IPS DF 4.7 (cell line): ENCODE results near the gene SSC5D.
"Not testable (repeated sequence)": the region's sequence is repeated elsewhere in the genome, so short reads cannot be mapped to it uniquely, and the experiment has no call there.

Experiments used
- DNase-seq: peaks from one replicate; pipeline ENCODE4 v3.0.0-alpha.2; 2013; ENCODE audit warnings: low spot score; ENCODE audit errors: extremely low read depth

The SSC5D gene

DNA sequence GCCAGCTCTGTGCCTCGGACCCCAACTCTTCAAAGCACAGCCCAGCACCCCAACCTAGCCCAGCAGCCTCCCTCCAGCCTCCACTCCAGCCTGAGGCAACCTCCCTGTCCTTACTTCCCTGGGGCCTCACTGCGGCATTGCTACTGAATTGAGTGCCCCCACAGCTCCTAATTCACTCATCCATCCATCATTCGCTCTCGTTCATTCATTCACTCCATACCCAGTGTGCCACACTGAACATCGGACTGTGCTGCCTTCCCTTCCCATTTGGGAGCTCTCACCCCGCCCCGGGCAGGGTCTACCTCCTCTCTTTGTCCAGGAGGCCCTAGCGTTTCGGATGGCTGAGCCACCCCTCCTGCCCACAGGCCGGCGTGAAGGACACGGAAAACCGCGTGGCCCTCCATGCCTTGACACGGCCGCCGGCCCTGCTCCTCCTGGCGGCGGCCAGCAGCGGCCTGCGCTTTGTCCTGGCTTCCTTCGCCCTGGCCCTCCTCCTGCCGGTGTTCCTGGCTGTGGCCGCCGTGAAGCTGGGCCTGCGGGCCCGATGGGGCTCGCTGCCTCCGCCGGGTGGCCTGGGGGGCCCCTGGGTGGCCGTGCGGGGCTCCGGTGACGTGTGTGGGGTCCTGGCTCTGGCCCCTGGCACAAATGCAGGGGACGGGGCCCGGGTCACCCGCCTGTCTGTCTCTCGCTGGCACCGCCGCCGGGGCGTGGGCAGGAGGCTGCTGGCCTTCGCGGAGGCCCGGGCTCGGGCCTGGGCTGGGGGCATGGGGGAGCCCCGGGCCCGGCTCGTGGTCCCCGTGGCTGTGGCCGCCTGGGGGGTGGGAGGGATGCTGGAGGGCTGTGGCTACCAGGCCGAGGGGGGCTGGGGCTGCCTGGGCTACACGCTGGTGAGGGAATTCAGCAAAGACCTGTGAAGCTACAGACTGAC lies 1.9 kb upstream of the SSC5D start:
- DNase-seq, result no peak

DNA sequence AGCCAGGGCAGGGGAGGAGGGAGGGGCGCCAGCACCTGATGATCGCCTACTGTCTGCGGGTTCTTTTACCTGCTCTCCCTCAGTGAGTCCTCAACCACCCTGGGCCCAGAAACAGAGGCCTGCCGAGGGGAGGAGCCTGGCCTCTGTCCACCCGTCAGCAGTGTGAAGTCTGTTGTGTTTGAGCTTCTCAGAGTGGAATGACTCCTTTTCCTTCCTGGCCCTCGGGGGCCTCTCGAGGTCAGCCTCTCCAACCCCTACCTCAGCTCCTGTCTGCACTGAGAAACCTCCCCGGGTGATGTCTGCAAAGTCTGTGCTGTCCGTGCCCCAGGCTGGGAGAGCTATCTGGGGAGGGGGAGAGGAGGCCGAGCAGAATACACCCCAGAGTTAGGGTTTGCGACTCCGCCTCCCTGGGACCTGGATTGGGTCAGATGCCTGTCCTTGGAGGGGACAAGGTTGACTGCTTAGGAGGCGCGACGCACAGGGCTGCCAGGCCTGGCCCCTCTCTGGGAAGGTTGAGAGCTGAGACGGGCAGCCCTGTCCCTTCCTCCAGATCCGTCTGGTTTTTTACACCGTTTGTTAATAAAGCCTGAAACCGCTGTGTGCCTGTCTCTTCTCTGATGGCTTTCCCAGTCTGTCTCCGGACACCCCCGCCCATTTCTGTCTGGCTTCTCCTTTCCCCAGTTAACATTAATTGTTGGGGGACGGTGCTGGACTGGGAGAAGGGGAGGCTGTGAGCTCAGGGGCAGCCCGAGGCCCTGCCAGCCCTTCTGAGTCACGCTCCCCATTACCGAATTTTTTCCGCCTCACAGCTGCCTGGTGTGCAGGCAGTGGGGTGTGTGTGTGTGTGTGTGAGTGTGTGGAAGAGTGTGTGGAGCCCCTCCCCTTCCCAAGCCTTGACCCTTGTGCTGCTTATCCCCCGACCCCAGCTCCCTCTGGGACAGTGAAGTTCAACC lies 989 bp upstream of the SSC5D start:
- no peak for DNase-seq

DNA sequence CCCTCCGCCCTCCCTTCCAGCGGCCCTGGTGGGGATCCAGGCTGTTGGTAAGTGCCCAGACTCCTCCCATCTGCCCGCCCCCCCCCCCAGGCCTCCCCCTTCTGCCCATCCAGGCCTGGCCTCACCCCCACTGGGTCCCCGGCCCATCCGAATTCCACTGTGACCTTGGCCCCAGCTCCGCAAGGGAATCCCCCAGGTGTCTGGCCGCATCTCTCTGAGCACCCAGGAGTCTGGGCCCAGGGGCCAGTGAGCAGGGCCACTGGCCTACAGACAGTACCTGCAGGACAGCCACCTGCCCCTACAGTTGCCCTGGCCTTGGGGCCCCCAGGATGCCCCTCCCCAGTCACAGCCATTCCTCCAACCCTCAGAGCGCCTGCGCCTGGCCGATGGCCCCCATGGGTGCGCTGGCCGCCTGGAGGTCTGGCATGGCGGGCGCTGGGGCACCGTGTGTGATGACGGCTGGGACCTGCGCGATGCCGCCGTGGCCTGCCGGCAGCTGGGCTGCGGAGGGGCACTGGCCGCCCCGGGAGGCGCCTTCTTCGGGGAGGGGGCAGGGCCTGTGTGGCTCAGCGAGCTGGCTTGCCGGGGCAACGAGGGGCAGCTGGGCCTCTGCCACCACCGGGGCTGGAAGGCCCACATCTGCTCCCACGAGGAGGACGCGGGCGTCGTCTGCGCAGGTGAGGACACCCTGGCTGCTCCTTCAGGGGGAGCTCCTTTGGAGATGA lies 912 bp downstream of the SSC5D start:
- DNase-seq, result no peak

DNA sequence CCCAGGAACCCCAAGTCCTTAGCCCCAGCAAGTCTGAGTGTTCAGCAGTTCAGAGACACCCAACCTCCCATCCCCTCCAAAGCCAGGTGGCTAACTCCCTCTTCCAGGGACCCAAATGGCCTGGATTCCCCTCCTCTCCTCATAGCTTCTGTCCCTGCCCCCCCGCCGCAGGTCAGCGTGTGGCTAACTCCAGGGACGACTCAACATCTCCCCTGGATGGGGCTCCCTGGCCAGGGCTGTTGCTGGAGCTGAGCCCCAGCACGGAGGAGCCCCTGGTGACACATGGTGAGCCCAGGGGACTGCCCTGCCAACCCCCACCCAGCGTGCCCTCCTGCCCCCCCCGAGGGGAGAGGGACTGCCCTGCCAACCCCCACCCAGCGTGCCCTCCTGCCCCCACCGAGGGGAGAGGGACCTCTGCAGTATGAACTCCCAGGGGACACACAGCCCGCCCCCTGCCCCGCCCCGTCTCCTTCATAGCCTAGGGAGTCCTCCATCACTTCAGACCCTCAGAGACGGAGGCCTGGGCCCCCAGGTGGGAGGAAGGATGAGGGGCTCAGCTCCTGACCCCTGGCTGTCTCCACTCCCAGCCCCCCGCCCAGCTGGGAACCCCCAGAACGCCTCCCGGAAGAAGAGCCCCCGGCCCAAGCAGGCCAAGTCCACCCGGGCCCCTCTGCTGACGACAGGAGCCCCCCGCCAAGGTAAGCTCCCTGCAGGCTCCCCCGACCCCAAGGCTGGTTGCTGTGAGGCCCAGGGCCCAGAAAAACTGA lies 1.7 kb downstream of the SSC5D start:
- DNase-seq, result no peak

DNA sequence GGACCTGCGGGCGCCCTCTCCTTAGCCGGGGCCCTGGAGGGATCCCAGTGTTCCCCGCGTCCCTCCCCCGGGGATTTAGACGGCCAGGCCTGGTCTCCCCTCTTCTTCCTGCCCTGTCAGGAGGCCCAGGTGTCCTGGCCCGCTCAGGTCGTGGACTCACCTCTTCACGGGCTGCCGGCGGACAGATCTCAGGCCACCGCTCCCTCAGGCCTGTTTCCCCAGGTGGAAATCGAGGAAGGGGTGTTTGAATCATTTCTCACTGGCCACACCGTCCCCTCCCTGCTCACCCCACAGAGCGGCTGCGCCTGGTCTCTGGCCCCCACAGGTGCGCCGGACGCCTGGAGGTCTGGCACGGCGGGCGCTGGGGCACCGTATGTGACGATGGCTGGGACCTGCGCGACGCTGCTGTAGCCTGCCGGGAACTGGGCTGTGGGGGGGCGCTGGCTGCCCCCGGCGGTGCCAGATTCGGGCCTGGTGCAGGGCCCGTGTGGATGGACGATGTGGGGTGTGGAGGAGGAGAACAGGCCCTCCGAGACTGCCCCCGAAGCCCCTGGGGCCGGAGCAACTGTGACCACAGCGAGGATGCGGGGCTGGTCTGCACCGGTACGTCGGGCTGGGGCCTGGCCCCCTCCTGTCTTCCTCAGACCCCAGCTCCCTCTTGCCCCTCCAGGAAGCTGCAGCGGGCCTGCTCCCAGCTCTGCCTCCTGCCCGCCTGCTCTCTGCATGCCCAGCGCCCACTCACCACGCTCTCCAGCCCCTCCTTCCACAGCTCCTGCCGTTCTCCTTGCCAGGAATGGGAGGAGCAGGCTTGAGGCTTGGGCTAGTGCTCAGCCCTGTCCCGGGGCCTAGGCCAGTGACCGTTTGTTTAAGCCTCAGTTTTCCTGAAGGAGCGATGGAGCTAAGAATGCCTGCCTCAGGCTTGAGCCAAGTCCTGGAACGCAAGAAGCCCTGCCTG lies 2.5 kb downstream of the SSC5D start:
- DNase-seq, result no peak

DNA sequence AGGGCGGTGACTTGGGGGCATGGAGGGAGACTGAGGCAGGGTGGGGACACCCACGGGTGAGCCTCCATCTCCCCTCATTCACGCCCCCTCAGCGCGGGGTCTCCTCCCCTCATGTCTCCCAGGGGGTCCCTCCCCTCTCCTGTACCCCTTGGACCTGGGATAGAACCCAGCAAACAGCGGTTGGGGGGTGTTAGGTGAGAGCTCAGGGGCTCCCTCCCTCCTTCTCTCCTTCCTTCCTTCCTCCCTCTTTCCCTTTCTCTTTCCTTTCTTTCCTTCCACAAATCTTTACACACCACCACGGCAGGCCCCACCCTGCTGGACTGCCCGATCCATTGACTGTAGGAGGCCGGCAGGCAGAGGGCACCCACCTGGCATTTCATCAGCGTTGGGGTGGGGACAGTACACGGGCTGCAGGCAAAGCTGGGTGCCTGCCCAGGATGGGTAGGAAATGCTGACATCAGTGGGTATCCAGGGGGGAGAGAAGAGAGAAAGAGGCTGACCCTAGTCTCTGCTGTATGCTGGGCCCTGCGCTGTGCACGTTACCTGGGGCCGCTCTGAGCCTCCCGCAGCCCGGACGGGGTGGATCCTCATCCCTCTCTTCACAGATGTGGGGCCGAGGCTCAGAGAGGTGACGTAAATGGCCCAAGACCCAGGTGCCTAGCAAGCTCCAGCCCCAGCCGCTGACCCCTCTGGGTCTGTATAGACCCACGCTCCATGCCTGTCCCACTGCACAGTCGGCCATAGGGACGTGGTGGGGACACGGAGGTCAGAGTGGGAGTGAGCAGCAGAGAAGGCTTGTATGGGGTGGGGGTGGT lies 3.5 kb downstream of the SSC5D start:
- no peak for DNase-seq

DNA sequence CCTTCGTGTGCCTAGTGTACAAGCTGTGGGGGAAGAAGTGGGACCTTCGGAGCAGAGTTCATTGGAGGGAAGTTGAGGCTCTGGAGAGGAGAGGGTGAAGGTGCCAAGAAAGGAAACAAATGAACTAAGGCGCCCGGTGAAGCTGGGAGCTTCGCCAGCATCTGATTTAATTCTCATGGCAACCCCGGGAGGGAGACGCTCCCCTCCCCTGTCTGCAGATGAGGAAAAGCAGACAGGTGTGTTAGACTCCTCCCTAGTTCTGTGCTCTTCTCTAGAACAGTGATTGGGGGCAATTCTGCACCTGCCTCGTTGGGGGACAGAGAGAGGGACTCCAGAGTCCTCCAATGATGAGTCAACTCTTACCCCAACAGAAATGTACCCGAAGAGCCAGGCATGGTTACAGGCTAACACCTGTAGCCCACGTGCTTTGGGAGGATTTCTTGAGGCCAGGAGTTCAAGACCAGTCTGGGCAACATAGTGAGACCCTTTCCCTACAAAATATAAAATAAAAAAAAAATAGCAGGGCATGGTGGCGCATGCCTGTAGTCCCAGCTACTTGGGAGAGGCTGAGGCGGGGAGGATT lies 4.2 kb downstream of the SSC5D start:
- no peak for DNase-seq

DNA sequence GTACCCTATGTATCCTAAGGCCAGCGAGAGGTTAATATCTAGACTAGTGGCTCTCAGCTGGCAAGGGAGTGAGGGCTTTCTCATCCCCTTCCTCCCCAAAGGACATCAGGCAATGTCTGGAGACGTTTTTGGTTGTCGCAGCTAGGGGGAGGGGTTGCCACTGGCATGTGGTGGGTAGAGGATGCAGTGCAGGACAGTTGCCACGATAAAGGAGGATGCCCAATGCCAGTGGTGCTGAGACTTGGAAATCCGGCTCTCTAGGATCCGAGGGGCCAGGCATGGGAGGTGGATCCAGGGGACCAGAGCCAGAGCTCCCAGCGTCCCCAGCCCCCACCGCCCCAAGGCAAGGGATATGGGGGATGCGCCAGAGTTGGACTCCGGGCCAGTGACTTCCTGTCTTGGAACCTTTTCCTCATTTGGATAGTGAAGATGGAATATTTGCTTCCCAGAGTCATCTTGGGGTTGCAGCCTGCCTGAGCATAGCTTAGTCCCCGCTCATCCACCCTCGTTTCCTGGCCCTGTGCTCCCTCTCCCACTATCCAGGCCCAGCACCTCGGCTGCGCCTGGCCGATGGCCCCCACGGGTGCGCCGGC lies 4.9 kb downstream of the SSC5D start:
- no peak for DNase-seq

DNA sequence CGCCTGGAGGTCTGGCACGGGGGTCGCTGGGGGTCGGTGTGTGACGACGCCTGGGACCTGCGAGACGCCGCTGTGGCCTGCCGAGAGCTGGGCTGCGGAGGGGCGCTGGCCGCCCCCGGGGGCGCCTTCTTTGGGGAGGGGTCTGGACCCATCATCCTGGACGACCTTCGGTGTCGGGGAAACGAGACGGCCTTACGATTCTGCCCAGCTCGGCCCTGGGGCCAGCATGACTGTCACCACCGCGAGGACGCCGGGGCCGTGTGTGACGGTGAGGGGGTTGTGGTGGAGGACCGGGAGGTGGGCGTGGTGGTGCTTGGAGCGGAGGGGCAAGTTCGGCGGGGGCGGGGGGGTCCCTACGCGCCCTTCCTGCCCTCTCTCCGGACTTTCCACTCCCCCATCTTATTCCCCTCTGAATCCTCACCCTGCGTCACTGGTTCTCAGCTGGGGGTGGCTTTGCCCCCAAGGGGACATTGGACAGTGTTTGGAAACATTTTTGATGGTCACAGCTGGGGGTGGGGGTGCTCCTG lies 5.5 kb downstream of the SSC5D start:
- no peak for DNase-seq

DNA sequence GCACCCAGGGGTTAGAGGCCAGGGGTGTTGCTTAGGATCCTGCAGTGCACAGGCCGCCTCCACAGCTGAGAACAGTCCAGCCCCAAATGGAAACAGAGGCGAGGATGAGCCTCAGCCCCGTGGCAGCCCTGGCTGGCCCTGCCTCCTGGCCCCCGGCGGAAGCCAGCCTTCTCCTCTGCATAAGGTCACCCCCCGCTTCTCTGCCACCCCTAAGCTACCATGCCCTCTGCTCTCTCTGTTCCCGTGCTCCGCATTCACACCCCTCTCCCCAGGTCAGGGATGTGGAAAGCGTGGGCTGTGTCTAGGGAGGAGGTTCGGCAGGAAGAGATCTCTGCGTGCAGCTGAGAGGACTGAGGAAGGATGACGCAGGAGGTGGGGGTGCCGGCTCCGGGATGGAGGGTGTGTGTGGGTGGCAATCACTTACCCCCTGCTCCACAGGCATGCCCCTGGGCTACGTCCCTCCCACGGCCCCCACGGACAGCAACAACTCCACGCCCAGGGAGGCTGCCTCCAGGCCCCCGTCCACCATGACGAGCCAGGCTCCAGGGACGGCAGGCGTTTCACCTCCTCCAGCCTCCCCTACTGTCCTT lies 6.0 kb downstream of the SSC5D start:
- DNase-seq, result no peak

DNA sequence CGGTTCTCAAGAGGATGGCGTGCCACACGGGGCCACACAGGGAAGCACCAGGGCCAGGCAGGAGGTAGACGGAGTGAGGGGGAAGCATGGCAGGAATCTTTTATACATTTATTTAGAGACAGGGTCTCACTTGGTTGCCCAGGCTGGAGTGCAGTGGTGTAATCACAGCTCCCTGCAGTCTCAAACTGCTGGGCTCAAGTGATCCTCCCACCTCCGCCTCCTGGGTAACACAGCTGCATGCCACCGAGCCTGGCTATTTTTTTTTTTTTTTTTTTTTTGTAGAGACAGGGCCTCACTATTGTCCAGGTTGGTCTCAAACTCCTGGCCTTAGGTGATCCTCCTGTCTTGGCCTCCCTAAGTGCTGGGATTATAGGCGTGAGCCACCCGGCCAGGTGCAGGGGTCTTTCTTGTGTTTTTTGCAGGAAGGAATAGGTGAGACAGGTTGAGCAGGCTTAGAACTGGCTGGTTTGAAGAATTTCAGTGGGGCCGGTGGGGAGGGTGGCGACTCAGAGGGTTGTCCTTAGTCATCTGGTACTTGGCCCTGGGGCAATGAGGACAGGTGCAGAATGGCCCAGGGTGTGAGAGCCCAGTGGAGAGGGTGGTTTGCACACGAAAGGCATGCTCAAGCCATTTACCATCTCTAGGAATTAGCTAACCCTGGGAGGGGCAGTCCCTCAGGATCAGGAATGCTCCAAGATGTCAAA lies 7.6 kb downstream of the SSC5D start:
- no peak for DNase-seq

DNA sequence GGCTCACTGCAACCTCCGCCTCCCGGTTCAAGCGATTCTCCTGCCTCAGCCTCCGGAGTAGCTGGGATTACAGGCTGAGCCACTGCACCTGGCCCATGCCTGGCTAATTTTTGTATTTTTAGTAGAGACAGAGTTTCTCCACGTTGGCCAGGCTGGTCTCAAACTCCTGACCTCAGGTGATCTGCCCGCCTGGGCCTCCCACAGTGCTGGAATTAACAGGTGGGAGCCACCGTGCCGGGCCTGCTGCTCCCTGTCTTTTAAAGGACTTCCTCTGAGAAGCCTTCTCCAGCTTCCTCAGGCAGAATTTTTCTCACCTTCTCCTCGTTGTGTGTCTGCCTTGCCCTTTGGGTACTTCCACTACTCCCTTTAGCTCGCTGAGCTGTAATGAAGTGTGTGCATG lies 8.6 kb downstream of the SSC5D start:
- DNase-seq, result not testable (repeated sequence)

DNA sequence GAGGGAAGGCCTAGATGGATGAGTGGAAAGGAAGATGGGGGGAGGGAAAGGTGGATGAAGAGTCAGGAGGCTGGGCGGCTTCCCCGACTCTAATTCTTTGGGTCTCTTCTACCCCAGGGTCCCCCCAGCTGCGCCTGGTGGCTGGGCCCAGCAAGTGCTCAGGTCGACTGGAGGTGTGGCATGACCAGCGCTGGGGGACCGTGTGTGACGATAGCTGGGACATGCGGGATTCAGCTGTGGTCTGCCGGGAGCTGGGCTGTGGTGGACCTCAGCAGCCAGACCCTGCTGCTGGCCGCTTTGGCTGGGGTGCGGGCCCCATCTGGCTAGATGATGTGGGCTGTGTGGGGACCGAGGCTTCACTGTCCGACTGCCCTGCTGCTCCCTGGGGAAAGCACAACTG lies 9.5 kb downstream of the SSC5D start:
- no peak for DNase-seq

DNA sequence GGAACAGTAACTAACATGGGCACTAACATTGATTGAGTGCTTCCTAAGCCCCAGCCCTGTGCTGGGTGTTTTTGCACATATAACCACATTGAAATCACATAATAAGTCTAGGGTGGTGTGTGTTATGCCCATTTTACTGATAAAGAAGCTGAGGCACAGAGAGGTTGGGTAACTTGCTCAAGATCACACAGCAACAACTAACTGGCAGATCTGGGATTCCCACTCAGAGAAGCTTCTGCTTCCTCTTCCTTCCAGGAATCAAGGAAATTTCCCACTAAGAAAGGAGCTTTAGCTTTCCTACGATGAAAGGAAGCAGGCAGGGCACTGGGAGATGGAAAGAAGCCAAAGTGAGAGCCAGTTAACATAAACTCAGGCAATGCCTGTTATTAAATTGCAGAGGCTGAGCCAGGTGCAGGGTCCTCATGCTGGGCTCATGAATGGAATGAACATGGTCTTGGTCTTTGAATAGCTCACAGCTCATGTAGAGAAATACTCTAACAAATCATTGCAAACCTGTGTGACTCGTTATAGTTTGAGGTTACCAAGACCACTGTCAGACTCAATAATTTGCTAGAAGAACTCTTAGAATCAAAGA lies 10.1 kb downstream of the SSC5D start:
- no peak for DNase-seq

DNA sequence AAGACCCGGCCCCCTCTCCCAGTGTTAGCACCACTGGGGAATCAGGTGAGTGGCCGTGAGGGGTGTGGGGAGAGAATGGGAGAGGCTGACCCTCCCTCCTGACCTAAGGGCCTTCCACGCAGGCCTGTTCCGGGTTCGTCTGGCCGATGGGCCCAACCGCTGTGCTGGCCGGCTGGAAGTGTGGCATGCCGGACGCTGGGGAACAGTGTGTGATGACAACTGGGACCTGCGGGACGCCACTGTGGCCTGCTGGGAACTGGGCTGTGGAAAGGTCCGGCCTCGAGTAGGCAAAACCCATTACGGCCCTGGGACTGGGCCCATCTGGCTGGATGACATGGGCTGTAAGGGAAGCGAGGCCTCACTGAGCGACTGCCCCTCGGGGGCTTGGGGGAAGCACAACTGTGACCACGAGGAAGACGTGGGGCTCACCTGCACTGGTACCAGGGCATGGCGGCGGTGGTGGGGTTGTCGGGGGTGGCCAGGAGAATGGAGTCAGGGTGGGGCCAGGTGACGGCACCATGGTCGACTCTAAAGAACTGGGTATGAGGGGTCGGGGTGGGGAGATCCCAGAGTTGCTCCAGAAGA lies 12.2 kb downstream of the SSC5D start:
- DNase-seq, result no peak
